ENCODE data around the gene TSEN2. TPM values are rescaled to one million over a fixed set of nuclear protein-coding genes. Genes with fewer than 3 reads are reported as not detected.
A peak's percentile ranks its signal among the peaks of the same experiment; 100 is the strongest.
"Not testable (repeated sequence)": the region's sequence is repeated elsewhere in the genome, so short reads cannot be mapped to it uniquely, and the experiment has no call there.

The TSEN2 gene
- total RNA-seq, 2 experiments from 2014 or later = 13.8 to 15.4 TPM

- not testable (repeated sequence) for H3K4me3 Mint-ChIP-seq, DNase-seq, H3K36me3 Mint-ChIP-seq, H3K27me3 Mint-ChIP-seq, H3K27ac Mint-ChIP-seq, H3K9me3 Mint-ChIP-seq
- CTCF ChIA-PET = interaction anchor here (0.6 to 9.2 kb wide), 33 partner anchors 10 to 363 kb away, joined by 3 to 274 read pairs (median 4); no protein-coding TSS in a partner anchor
- POLR2A ChIA-PET = interaction anchor here (0.6 to 1.2 kb wide), 4 partner anchors 133 to 343 kb away, joined by 3 read pairs; no protein-coding TSS in a partner anchor
- intact Hi-C loops (cut with micrococcal nuclease) = loop anchor here (1.0 to 10.0 kb wide), 2 partner anchors 341 to 634 kb away; partner anchors contain the start of gene TAMM41
- peaks cover 19% of the 10 kb centered on the region for H3K4me1 Mint-ChIP-seq (ENCODE audit: low read depth)
These were observed 5.1 kb upstream of the TSEN2 start for GRCh38 chr3:12479198-12479597.

GRCh38 chr3:12479919-12480427 is 4.3 kb upstream of the TSEN2 start:
- H3K4me3 Mint-ChIP-seq = no peak overlapping the region
- intact Hi-C loops (cut with micrococcal nuclease) = loop anchor here (1.0 to 10.0 kb wide), 3 partner anchors 342 to 635 kb away; partner anchors contain the start of gene TAMM41
- H3K27me3 Mint-ChIP-seq = no peaks in the 10 kb centered on the region
- H3K4me1 Mint-ChIP-seq (ENCODE audit: low read depth) = peaks cover 23% of the 10 kb centered on the region
- no peaks in the 10 kb centered on the region for H3K9me3 Mint-ChIP-seq
- CTCF ChIA-PET = interaction anchor here (0.6 to 9.2 kb wide), 52 partner anchors 9 to 632 kb away, joined by 3 to 274 read pairs (median 3); no protein-coding TSS in a partner anchor
- POLR2A ChIA-PET = interaction anchor here (0.6 to 1.2 kb wide), 3 partner anchors 299 to 344 kb away, joined by 3 read pairs; no protein-coding TSS in a partner anchor
- DNase-seq = peak; percentile 23
- H3K27ac Mint-ChIP-seq = no peak overlapping the region
- no peaks in the 10 kb centered on the region for H3K36me3 Mint-ChIP-seq

GRCh38 chr3:12483410-12483809 is 870 bp upstream of the TSEN2 start:
- POLR2A ChIA-PET = interaction anchor here (1.1 to 3.7 kb wide), 3 partner anchors 8 to 348 kb away, joined by 3 to 20 read pairs (median 3); no protein-coding TSS in a partner anchor
- no peaks in the 10 kb centered on the region for H3K27me3 Mint-ChIP-seq

GRCh38 chr3:12483872-12484197 is 445 bp upstream of the TSEN2 start:
- DNase-seq = no peak
- peak overlapping the region; percentile 99 for H3K4me3 Mint-ChIP-seq
- intact Hi-C loops (cut with micrococcal nuclease) = loop anchor here (1.0 to 2.0 kb wide), 4 partner anchors 13 to 235 kb away; no protein-coding TSS in a partner anchor
- peaks cover 36% of the 10 kb centered on the region for H3K4me1 Mint-ChIP-seq (ENCODE audit: low read depth)
- no peaks in the 10 kb centered on the region for H3K27me3 Mint-ChIP-seq
- peaks cover 4% of the 10 kb centered on the region for H3K36me3 Mint-ChIP-seq
- H3K27ac Mint-ChIP-seq = peak overlapping the region; percentile 89
- ChIA-PET POLR2A (interaction anchor here (0.8 to 3.7 kb wide), 5 partner anchors 9 to 349 kb away, joined by 3 to 20 read pairs (median 3); partner anchors contain the start of gene RAF1), CTCF (interaction anchor here (0.9 to 4.6 kb wide), 12 partner anchors 9 to 357 kb away, joined by 3 to 44 read pairs (median 4); partner anchors contain the start of gene RPL32)
- H3K9me3 Mint-ChIP-seq = no peaks in the 10 kb centered on the region

More at GRCh38 chr3:12483410-12483809, 870 bp upstream of the TSEN2 start:
- peaks cover 4% of the 10 kb centered on the region for H3K36me3 Mint-ChIP-seq
- H3K4me1 Mint-ChIP-seq (ENCODE audit: low read depth) = peaks cover 36% of the 10 kb centered on the region
- intact Hi-C loops (cut with micrococcal nuclease) = no loop called here
- peak overlapping the region; percentile 99 for H3K4me3 Mint-ChIP-seq
- CTCF ChIA-PET = interaction anchor here (0.7 to 4.6 kb wide), 7 partner anchors 9 to 632 kb away, joined by 3 to 44 read pairs (median 6); no protein-coding TSS in a partner anchor
- DNase-seq = no peak
- no peaks in the 10 kb centered on the region for H3K9me3 Mint-ChIP-seq
- H3K27ac Mint-ChIP-seq = peak overlapping the region; percentile 89

- Mint-ChIP-seq H3K27me3 (no peaks in the 10 kb centered on the region), H3K4me1 (ENCODE audit: low read depth) (peaks cover 30% of the 10 kb centered on the region), H3K27ac (peak overlapping the region; percentile 89), H3K4me3 (peak overlapping the region; percentile 99), H3K9me3 (no peaks in the 10 kb centered on the region), H3K36me3 (peaks cover 8% of the 10 kb centered on the region)
- CTCF ChIA-PET = interaction anchor here (0.9 to 4.6 kb wide), 7 partner anchors 14 to 350 kb away, joined by 4 to 44 read pairs (median 7); no protein-coding TSS in a partner anchor
- intact Hi-C loops (cut with micrococcal nuclease) = loop anchor here (1.0 to 2.0 kb wide), 4 partner anchors 14 to 234 kb away; no protein-coding TSS in a partner anchor
- DNase-seq = no peak
- POLR2A ChIA-PET = interaction anchor here (0.6 to 3.7 kb wide), 3 partner anchors 13 to 354 kb away, joined by 4 to 20 read pairs (median 5); partner anchors contain the start of gene RAF1
These were observed 675 bp downstream of the TSEN2 start for GRCh38 chr3:12484983-12485327.

GRCh38 chr3:12486001-12486400 is 1.7 kb downstream of the TSEN2 start:
- Mint-ChIP-seq H3K36me3 (peaks cover 15% of the 10 kb centered on the region), H3K9me3 (no peaks in the 10 kb centered on the region), H3K4me1 (ENCODE audit: low read depth) (peaks cover 30% of the 10 kb centered on the region), H3K27me3 (no peaks in the 10 kb centered on the region), H3K4me3 (no peak overlapping the region), H3K27ac (no peak overlapping the region)
- POLR2A ChIA-PET = interaction anchor here (3.7 kb wide), 1 partner anchor 14 kb away, joined by 20 read pairs; no protein-coding TSS in a partner anchor
- CTCF ChIA-PET = interaction anchor here (4.6 kb wide), 1 partner anchor 351 kb away, joined by 44 read pairs; no protein-coding TSS in a partner anchor
- no peak for DNase-seq
- intact Hi-C loops (cut with micrococcal nuclease) = no loop called here

- no peaks in the 10 kb centered on the region for H3K27me3 Mint-ChIP-seq
- H3K4me1 Mint-ChIP-seq (ENCODE audit: low read depth) = peaks cover 30% of the 10 kb centered on the region
- CTCF ChIA-PET = interaction anchor here (4.6 kb wide), 1 partner anchor 352 kb away, joined by 44 read pairs; no protein-coding TSS in a partner anchor
- POLR2A ChIA-PET = interaction anchor here (0.5 kb wide), 1 partner anchor 24 kb away, joined by 3 read pairs; no protein-coding TSS in a partner anchor
- DNase-seq = no peak
- no peak overlapping the region for H3K27ac Mint-ChIP-seq
- no peak overlapping the region for H3K4me3 Mint-ChIP-seq
- intact Hi-C loops (cut with micrococcal nuclease) = no loop called here
- peaks cover 22% of the 10 kb centered on the region for H3K36me3 Mint-ChIP-seq
- H3K9me3 Mint-ChIP-seq = no peaks in the 10 kb centered on the region
These were observed 2.6 kb downstream of the TSEN2 start for GRCh38 chr3:12486916-12487315.

- POLR2A ChIA-PET = no interaction called here
- CTCF ChIA-PET = no interaction called here
These were observed 3.1 kb downstream of the TSEN2 start for GRCh38 chr3:12487336-12487735.

GRCh38 chr3:12487786-12488185 is 3.5 kb downstream of the TSEN2 start:
- Mint-ChIP-seq H3K27me3 (no peaks in the 10 kb centered on the region), H3K4me3 (no peak overlapping the region), H3K4me1 (ENCODE audit: low read depth) (peaks cover 29% of the 10 kb centered on the region), H3K9me3 (no peaks in the 10 kb centered on the region), H3K27ac (no peak overlapping the region), H3K36me3 (peaks cover 27% of the 10 kb centered on the region)
- intact Hi-C loops (cut with micrococcal nuclease) = no loop called here
- ChIA-PET CTCF (no interaction called here), POLR2A (no interaction called here)
- no peak for DNase-seq

More at GRCh38 chr3:12487336-12487735, 3.1 kb downstream of the TSEN2 start:
- DNase-seq = no peak
- H3K4me1 Mint-ChIP-seq (ENCODE audit: low read depth) = peaks cover 30% of the 10 kb centered on the region
- H3K27me3 Mint-ChIP-seq = no peaks in the 10 kb centered on the region
- H3K4me3 Mint-ChIP-seq = no peak overlapping the region
- no peak overlapping the region for H3K27ac Mint-ChIP-seq
- H3K36me3 Mint-ChIP-seq = peaks cover 26% of the 10 kb centered on the region
- no peaks in the 10 kb centered on the region for H3K9me3 Mint-ChIP-seq
- intact Hi-C loops (cut with micrococcal nuclease) = no loop called here

- ChIA-PET POLR2A (no interaction called here), CTCF (interaction anchor here (0.9 to 1.2 kb wide), 2 partner anchors 9 to 313 kb away, joined by 3 read pairs; no protein-coding TSS in a partner anchor)
- Mint-ChIP-seq H3K9me3 (no peaks in the 10 kb centered on the region), H3K4me1 (ENCODE audit: low read depth) (peaks cover 17% of the 10 kb centered on the region), H3K4me3 (no peak overlapping the region), H3K36me3 (peaks cover 35% of the 10 kb centered on the region), H3K27ac (no peak overlapping the region), H3K27me3 (no peaks in the 10 kb centered on the region)
- intact Hi-C loops (cut with micrococcal nuclease) = no loop called here
- no peak for DNase-seq
These were observed 5.1 kb downstream of the TSEN2 start for GRCh38 chr3:12489368-12489767.

- DNase-seq = no peak
- H3K27me3 Mint-ChIP-seq = no peaks in the 10 kb centered on the region
- peaks cover 14% of the 10 kb centered on the region for H3K4me1 Mint-ChIP-seq (ENCODE audit: low read depth)
- intact Hi-C loops (cut with micrococcal nuclease) = no loop called here
- H3K27ac Mint-ChIP-seq = no peak overlapping the region
- H3K36me3 Mint-ChIP-seq = peaks cover 37% of the 10 kb centered on the region
- ChIA-PET POLR2A (no interaction called here), CTCF (interaction anchor here (0.8 kb wide), 1 partner anchor 10 kb away, joined by 3 read pairs; no protein-coding TSS in a partner anchor)
- H3K9me3 Mint-ChIP-seq = no peaks in the 10 kb centered on the region
- H3K4me3 Mint-ChIP-seq = no peak overlapping the region
These were observed 5.6 kb downstream of the TSEN2 start for GRCh38 chr3:12489832-12490231.

GRCh38 chr3:12490547-12490946 is 6.3 kb downstream of the TSEN2 start:
- Mint-ChIP-seq H3K27me3 (no peaks in the 10 kb centered on the region), H3K4me1 (ENCODE audit: low read depth) (peaks cover 7% of the 10 kb centered on the region), H3K27ac (no peak overlapping the region), H3K9me3 (no peaks in the 10 kb centered on the region), H3K4me3 (no peak overlapping the region), H3K36me3 (peaks cover 40% of the 10 kb centered on the region)
- intact Hi-C loops (cut with micrococcal nuclease) = no loop called here
- no peak for DNase-seq
- CTCF ChIA-PET = interaction anchor here (0.8 kb wide), 1 partner anchor 10 kb away, joined by 3 read pairs; no protein-coding TSS in a partner anchor
- POLR2A ChIA-PET = no interaction called here

Data from activated CD4-positive, alpha-beta memory T cell treated with anti-CD3 and anti-CD28 coated beads for 36 hours (primary cell).